Natural killer cell (primary cell): ENCODE results near the gene VAMP1. TPM values are rescaled to one million over a fixed set of nuclear protein-coding genes. Genes with fewer than 3 reads are reported as not detected.

ENCODE experiments used
- ATAC-seq, 3 donors: fragments of 150-1000 bp in 2 of 3; fragments of 200-7000 bp in 1 of 3; cut with Tn5 transposase; 1 replicate in 1 of 3; 2 replicates in 2 of 3; pipeline ENCODE4 v1.10.0; 2021; ENCODE audit warnings: mild to moderate bottlenecking in 2 of 3, moderate library complexity in 2 of 3
- DNase-seq, 2 donors: peaks; one replicate each; pipeline versions ENCODE4 v3.0.0 to v3.0.0-alpha.2; 2013 to 2021; ENCODE audit warnings: mixed read lengths in 1 of 2
- H3K27ac ChIP-seq: one replicate; pipeline ENCODE4 v1.5.1; 2013; ENCODE audit warnings: mild to moderate bottlenecking, low read length
- H3K27me3 ChIP-seq: one replicate; pipeline ENCODE4 v1.6.1; 2013; ENCODE audit warnings: low read length; ENCODE audit not compliant: control insufficient read depth, insufficient read depth
- H3K36me3 ChIP-seq: one replicate; pipeline ENCODE4 v1.6.1; 2013; ENCODE audit warnings: low read length; ENCODE audit not compliant: control insufficient read depth, insufficient read depth
- H3K4me1 ChIP-seq: one replicate; pipeline ENCODE4 v1.6.1; 2013; ENCODE audit warnings: low read length; ENCODE audit not compliant: control insufficient read depth, insufficient read depth
- H3K4me3 ChIP-seq: one replicate; pipeline ENCODE4 v1.5.1; 2013; ENCODE audit warnings: low read length
- H3K9me3 ChIP-seq: one replicate; pipeline ENCODE4 v1.6.1; 2013; ENCODE audit warnings: low read length; ENCODE audit not compliant: control insufficient read depth, insufficient read depth
- H3K27ac Mint-ChIP-seq, 2 donors: one replicate each; pipeline ENCODE4 v1.8.0; 2022; ENCODE audit warnings: mild to moderate bottlenecking in 2 of 2, mixed read lengths in 2 of 2, moderate library complexity in 1 of 2
- H3K27me3 Mint-ChIP-seq, 2 donors: one replicate each; pipeline ENCODE4 v1.8.0; 2022; ENCODE audit warnings: low read depth in 2 of 2, mixed read lengths in 2 of 2
- H3K36me3 Mint-ChIP-seq: one replicate; pipeline ENCODE4 v1.8.0; 2022; ENCODE audit warnings: mixed read lengths
- H3K4me1 Mint-ChIP-seq, 2 donors: one replicate each; pipeline ENCODE4 v1.8.0; 2022; ENCODE audit warnings: mixed read lengths in 2 of 2
- H3K4me3 Mint-ChIP-seq: one replicate; pipeline ENCODE4 v1.8.0; 2022; ENCODE audit warnings: mild to moderate bottlenecking, moderate library complexity, mixed read lengths
- H3K9me3 Mint-ChIP-seq, 2 donors: one replicate each; pipeline ENCODE4 v1.8.0; 2022; ENCODE audit warnings: mixed read lengths in 2 of 2
- CTCF ChIP-seq: fragments of 200-600 bp; IDR thresholded peaks from one replicate; pipeline ENCODE4 v1.8.0; 2022; ENCODE audit warnings: antibody characterized with exemption
- WGBS: methylation state at CpG from one replicate; pipeline ENCODE4 v1.1.7; 2013; ENCODE audit warnings: missing lambda C conversion rate; ENCODE audit not compliant: insufficient coverage; 5-methylcytosine and 5-hydroxymethylcytosine counted together
- intact Hi-C: fragments of 100-400 bp; cut with micrococcal nuclease; formaldehyde crosslinking; loops from one replicate; pipeline ENCODE4 v1.14.2; 2022
- total RNA-seq, 4 donors: library from RNA; stranded (reverse); fragments of 120-200 nt in 1 of 4; gene quantifications; one replicate each; pipeline versions ENCODE4 v1.2.3 to v1.2.4, GENCODE V29; 2013 to 2022

The VAMP1 gene
- total RNA-seq, 3 donors from 2014 or later (not counting 1 experiment from before 2014, with no cell fraction given), result 81.0 to 84.3 (median 83.8) TPM

GRCh38 chr12:6458281-6459003 is 12.0 kb downstream of the VAMP1 start:
- Mint-ChIP-seq H3K27ac (peak overlapping the region; percentile 70 to 95), H3K9me3 (no peaks in the 10 kb centered on the region), H3K4me1 (peaks cover 31 to 58% of the 10 kb centered on the region in 2 donors), H3K4me3 (no peak overlapping the region), H3K27me3 (no peaks in the 10 kb centered on the region), H3K36me3 (peaks cover 12% of the 10 kb centered on the region)
- no peak for DNase-seq
- Histone ChIP-seq H3K27me3 (no peaks in the 10 kb centered on the region), H3K36me3 (peaks cover 65% of the 10 kb centered on the region), H3K9me3 (no peaks in the 10 kb centered on the region), H3K27ac (no peak overlapping the region), H3K4me1 (peaks cover 48% of the 10 kb centered on the region), H3K4me3 (no peak overlapping the region)
- no peak for TF ChIP-seq CTCF
- no peak for ATAC-seq
- 95% methylated on average over 14 of the region's 14 CpGs for WGBS
- intact Hi-C loops, result no loop called here

- no peak for TF ChIP-seq CTCF
- Mint-ChIP-seq H3K36me3 (peaks cover 12% of the 10 kb centered on the region), H3K4me1 (peaks cover 32 to 58% of the 10 kb centered on the region in 2 donors), H3K9me3 (no peaks in the 10 kb centered on the region), H3K27ac (peak overlapping the region; percentile 31 to 68), H3K27me3 (no peaks in the 10 kb centered on the region), H3K4me3 (no peak overlapping the region)
- 81% methylated on average over 12 of the region's 12 CpGs for WGBS
- Histone ChIP-seq H3K27ac (no peak overlapping the region), H3K27me3 (no peaks in the 10 kb centered on the region), H3K4me1 (peaks cover 48% of the 10 kb centered on the region), H3K9me3 (no peaks in the 10 kb centered on the region), H3K4me3 (no peak overlapping the region), H3K36me3 (peaks cover 61% of the 10 kb centered on the region)
- intact Hi-C loops, result no loop called here
- ATAC-seq (no peak), DNase-seq (peak in 1 of 2 donors; percentile 13)
Measured at GRCh38 chr12:6457220-6457945, 13.1 kb downstream of the VAMP1 start.

GRCh38 chr12:6452944-6453630 is 17.4 kb downstream of the VAMP1 start:
- peaks cover 36% of the 10 kb centered on the region for H3K36me3 ChIP-seq
- no peaks in the 10 kb centered on the region for H3K36me3 Mint-ChIP-seq
- 41% methylated on average over 17 of the region's 17 CpGs for WGBS

More at GRCh38 chr12:6452944-6453630, 17.4 kb downstream of the VAMP1 start:
- Histone ChIP-seq H3K27ac (peak overlapping the region; percentile 98), H3K27me3 (no peaks in the 10 kb centered on the region), H3K9me3 (no peaks in the 10 kb centered on the region), H3K4me3 (peak overlapping the region; percentile 89), H3K4me1 (peaks cover 43% of the 10 kb centered on the region)
- DNase-seq (peak in 1 of 2 donors; percentile 55), ATAC-seq (no peak)
- H3K9me3 Mint-ChIP-seq, result no peaks in the 10 kb centered on the region
- intact Hi-C loops, result loop anchor here (1.0 to 5.0 kb wide), 3 partner anchors 9 to 39 kb away; partner anchors contain the start of genes MRPL51, NCAPD2 and VAMP1
- peaks cover 33 to 46% of the 10 kb centered on the region in 2 donors for H3K4me1 Mint-ChIP-seq
- H3K27me3 Mint-ChIP-seq, result no peaks in the 10 kb centered on the region
- H3K27ac Mint-ChIP-seq, result peak overlapping the region; percentile 100
- H3K4me3 Mint-ChIP-seq, result peak overlapping the region; percentile 100
- TF ChIP-seq CTCF, result no peak
